ENCODE measurements around the gene ETV3.

ETV3 gene

GRCh38 chr1:157154940-157155514 lies 16.8 kb upstream of the ETV3 start:
- no peak for TF ChIP-seq CTCF (conservative IDR thresholded peaks at IDR 0.05; ENCODE audit: low read depth)
- no peak overlapping the region for H3K27ac ChIP-seq
- ChIA-PET CTCF (interaction anchor here (0.6 to 7.9 kb wide), 9 partner anchors 13 to 1827 kb away, joined by 3 to 154 read pairs (median 4); partner anchors contain the start of gene ETV3), POLR2A (ENCODE audit: low non-redundant PET) (interaction anchor here (0.6 kb wide), 1 partner anchor 17 kb away, joined by 4 read pairs; no protein-coding TSS in a partner anchor)
- no peak for DNase-seq (ENCODE audit: low spot score)

GRCh38 chr1:157154291-157154690 lies 16.1 kb upstream of the ETV3 start:
- DNase-seq (ENCODE audit: low spot score), result no peak
- H3K27ac ChIP-seq, result no peak overlapping the region
- TF ChIP-seq CTCF (conservative IDR thresholded peaks at IDR 0.05; ENCODE audit: low read depth), result no peak
- CTCF ChIA-PET, result interaction anchor here (0.5 to 7.9 kb wide), 5 partner anchors 12 to 1827 kb away, joined by 4 to 154 read pairs (median 7); no protein-coding TSS in a partner anchor
- POLR2A ChIA-PET (ENCODE audit: low non-redundant PET), result no interaction called here

GRCh38 chr1:157153746-157154145 lies 15.6 kb upstream of the ETV3 start:
- POLR2A ChIA-PET (ENCODE audit: low non-redundant PET), result no interaction called here

GRCh38 chr1:157152510-157152909 lies 14.3 kb upstream of the ETV3 start:
- CTCF ChIA-PET, result interaction anchor here (0.6 to 7.9 kb wide), 3 partner anchors 57 to 102 kb away, joined by 3 to 154 read pairs (median 3); no protein-coding TSS in a partner anchor
- DNase-seq (ENCODE audit: low spot score), result no peak
- TF ChIP-seq CTCF (conservative IDR thresholded peaks at IDR 0.05; ENCODE audit: low read depth), result no peak
- POLR2A ChIA-PET (ENCODE audit: low non-redundant PET), result no interaction called here
- no peak overlapping the region for H3K27ac ChIP-seq

More at GRCh38 chr1:157153746-157154145, 15.6 kb upstream of the ETV3 start:
- CTCF ChIA-PET, result interaction anchor here (0.5 to 7.9 kb wide), 2 partner anchors 63 to 66 kb away, joined by 7 to 154 read pairs; no protein-coding TSS in a partner anchor
- no peak for TF ChIP-seq CTCF (conservative IDR thresholded peaks at IDR 0.05; ENCODE audit: low read depth)
- no peak overlapping the region for H3K27ac ChIP-seq
- no peak for DNase-seq (ENCODE audit: low spot score)

- ChIA-PET POLR2A (ENCODE audit: low non-redundant PET) (no interaction called here), CTCF (no interaction called here)
- TF ChIP-seq CTCF (conservative IDR thresholded peaks at IDR 0.05; ENCODE audit: low read depth), result no peak
Measured at GRCh38 chr1:157151506-157151905, 13.3 kb upstream of the ETV3 start.

GRCh38 chr1:157151073-157151472 lies 12.9 kb upstream of the ETV3 start:
- no peak for DNase-seq (ENCODE audit: low spot score)
- CTCF ChIA-PET, result interaction anchor here (1.3 kb wide), 1 partner anchor 14 kb away, joined by 7 read pairs; no protein-coding TSS in a partner anchor
- no peak overlapping the region for H3K27ac ChIP-seq
- POLR2A ChIA-PET (ENCODE audit: low non-redundant PET), result no interaction called here
- no peak for TF ChIP-seq CTCF (conservative IDR thresholded peaks at IDR 0.05; ENCODE audit: low read depth)

More at GRCh38 chr1:157151506-157151905, 13.3 kb upstream of the ETV3 start:
- no peak overlapping the region for H3K27ac ChIP-seq
- no peak for DNase-seq (ENCODE audit: low spot score)
